Vagina (tissue), 2 donors: ENCODE data around the gene SYT12. TPM values are rescaled to one million over a fixed set of nuclear protein-coding genes. Genes with fewer than 3 reads are reported as not detected.

Experiments used
- DNase-seq, 2 donors: peaks; one replicate each; pipeline ENCODE4 v3.0.0-alpha.2; 2017; ENCODE audit errors: extremely low spot score in 2 of 2
- H3K27ac ChIP-seq: fragments of 200-600 bp; sonication (generic); one replicate; pipeline ENCODE4 v1.5.1; 2019
- H3K27me3 ChIP-seq: fragments of 200-600 bp; sonication (generic); one replicate; pipeline ENCODE4 v1.5.1; 2019
- H3K36me3 ChIP-seq, 2 donors: fragments of 200-600 bp; sonication (generic); one replicate each; pipeline ENCODE4 v1.5.1; 2017 to 2019
- H3K4me1 ChIP-seq: fragments of 200-600 bp; sonication (generic); one replicate; pipeline ENCODE4 v1.5.1; 2019
- H3K4me3 ChIP-seq, 2 donors: fragments of 200-600 bp; sonication (generic); 1 replicate in 1 of 2; 2 replicates in 1 of 2; pipeline ENCODE4 v1.5.1; 2016 to 2019
- H3K9me3 ChIP-seq: fragments of 200-600 bp; sonication (generic); one replicate; pipeline ENCODE4 v1.5.1; 2019
- CTCF ChIP-seq, 3 experiments: fragments of 450-650 bp in 2 of 3; fragments of 200-600 bp in 1 of 3; sonication (generic) in 1 of 3; IDR thresholded peaks; one replicate each; pipeline ENCODE4 v1.5.1; 2017 to 2019; ENCODE audit warnings: antibody characterized with exemption in 3 of 3, mild to moderate bottlenecking in 2 of 3, moderate library complexity in 2 of 3
- POLR2A ChIP-seq, 2 donors: fragments of 450-650 bp; IDR thresholded peaks; one replicate each; pipeline ENCODE4 v1.6.1; 2017; ENCODE audit warnings: antibody characterized with exemption in 2 of 2, mild to moderate bottlenecking in 2 of 2, moderate library complexity in 2 of 2
- POLR2AphosphoS5 ChIP-seq, 2 donors: sonication (generic); formaldehyde crosslinking; IDR thresholded peaks; one replicate each; pipeline ENCODE4 v1.9.0; 2017; ENCODE audit warnings: antibody characterized with exemption in 2 of 2, mild to moderate bottlenecking in 2 of 2, low read depth in 1 of 2; ENCODE audit not compliant: insufficient read depth in 1 of 2
- intact Hi-C: fragments of 100-400 bp; cut with DNase I; formaldehyde crosslinking; loops from one replicate; pipeline ENCODE4 v1.15.1; 2023
- total RNA-seq: library from RNA; depleted of rRNA; stranded (reverse); fragments of >200 nt; gene quantifications from one replicate; pipeline ENCODE4 v1.2.3, GENCODE V29; 2016

Gene SYT12
- total RNA-seq, 1 donor from 2014 or later = 0.49 TPM

- intact Hi-C loops = no loop called here
- Histone ChIP-seq H3K27me3 (no peaks in the 10 kb centered on the region), H3K4me1 (peaks cover 21% of the 10 kb centered on the region), H3K27ac (no peak overlapping the region), H3K9me3 (no peaks in the 10 kb centered on the region), H3K36me3 (no peaks in the 10 kb centered on the region), H3K4me3 (no peak overlapping the region)
- no peak for TF ChIP-seq CTCF (IDR thresholded peaks at IDR 0.05)
- no peak for TF ChIP-seq POLR2AphosphoS5 (IDR thresholded peaks at IDR 0.05; ENCODE audit: insufficient read depth in 1 of 2, low read depth in 1 of 2)
- no peak for TF ChIP-seq POLR2A (IDR thresholded peaks at IDR 0.05)
- no peak for DNase-seq
Observed at GRCh38 chr11:67024966-67025365, 2.0 kb downstream of the SYT12 start.

- Histone ChIP-seq H3K4me3 (no peak overlapping the region), H3K27ac (no peak overlapping the region), H3K27me3 (no peaks in the 10 kb centered on the region), H3K36me3 (no peaks in the 10 kb centered on the region), H3K4me1 (peaks cover 21% of the 10 kb centered on the region), H3K9me3 (no peaks in the 10 kb centered on the region)
- intact Hi-C loops = no loop called here
- no peak for TF ChIP-seq POLR2A (IDR thresholded peaks at IDR 0.05)
- no peak for TF ChIP-seq POLR2AphosphoS5 (IDR thresholded peaks at IDR 0.05; ENCODE audit: insufficient read depth in 1 of 2, low read depth in 1 of 2)
- no peak for TF ChIP-seq CTCF (IDR thresholded peaks at IDR 0.05)
- no peak for DNase-seq
Observed at GRCh38 chr11:67025750-67026149, 2.8 kb downstream of the SYT12 start.

- DNase-seq = no peak
- no peaks in the 10 kb centered on the region for H3K36me3 ChIP-seq
- intact Hi-C loops = no loop called here
- no peaks in the 10 kb centered on the region for H3K27me3 ChIP-seq
- TF ChIP-seq POLR2A (IDR thresholded peaks at IDR 0.05) = no peak
- TF ChIP-seq POLR2AphosphoS5 (IDR thresholded peaks at IDR 0.05; ENCODE audit: insufficient read depth in 1 of 2, low read depth in 1 of 2) = no peak
- TF ChIP-seq CTCF (IDR thresholded peaks at IDR 0.05) = no peak
- H3K4me3 ChIP-seq = no peak overlapping the region
- H3K9me3 ChIP-seq = no peaks in the 10 kb centered on the region
- H3K27ac ChIP-seq = no peak overlapping the region
- H3K4me1 ChIP-seq = peaks cover 22% of the 10 kb centered on the region
Observed at GRCh38 chr11:67026941-67027340, 4.0 kb downstream of the SYT12 start.

GRCh38 chr11:67027483-67027930 is 4.6 kb downstream of the SYT12 start:
- TF ChIP-seq POLR2AphosphoS5 (IDR thresholded peaks at IDR 0.05; ENCODE audit: insufficient read depth in 1 of 2, low read depth in 1 of 2) (no peak), CTCF (IDR thresholded peaks at IDR 0.05) (no peak), POLR2A (IDR thresholded peaks at IDR 0.05) (no peak)
- H3K4me3 ChIP-seq = no peak overlapping the region
- intact Hi-C loops = no loop called here
- DNase-seq = no peak
- H3K36me3 ChIP-seq = no peaks in the 10 kb centered on the region
- no peaks in the 10 kb centered on the region for H3K27me3 ChIP-seq
- no peaks in the 10 kb centered on the region for H3K9me3 ChIP-seq
- H3K27ac ChIP-seq = no peak overlapping the region
- peaks cover 22% of the 10 kb centered on the region for H3K4me1 ChIP-seq

- Histone ChIP-seq H3K36me3 (no peaks in the 10 kb centered on the region), H3K9me3 (no peaks in the 10 kb centered on the region), H3K4me1 (peaks cover 22% of the 10 kb centered on the region), H3K4me3 (no peak overlapping the region), H3K27ac (no peak overlapping the region), H3K27me3 (no peaks in the 10 kb centered on the region)
- TF ChIP-seq POLR2AphosphoS5 (IDR thresholded peaks at IDR 0.05; ENCODE audit: insufficient read depth in 1 of 2, low read depth in 1 of 2) (no peak), POLR2A (IDR thresholded peaks at IDR 0.05) (no peak), CTCF (IDR thresholded peaks at IDR 0.05) (no peak)
- DNase-seq = no peak
- intact Hi-C loops = no loop called here
Observed at GRCh38 chr11:67027943-67028542, 5.1 kb downstream of the SYT12 start.
